ENCODE measurements around the gene RBM47. TPM values are rescaled to one million over a fixed set of nuclear protein-coding genes. Genes with fewer than 3 reads are reported as not detected.

RBM47 gene
- total and polyA plus RNA-seq, 9 of the 15 experiments (the other 6 are each of a cell fraction or from before 2014, with no cell fraction given) = 1.4 to 6.4 (median 3.3) TPM

DNA sequence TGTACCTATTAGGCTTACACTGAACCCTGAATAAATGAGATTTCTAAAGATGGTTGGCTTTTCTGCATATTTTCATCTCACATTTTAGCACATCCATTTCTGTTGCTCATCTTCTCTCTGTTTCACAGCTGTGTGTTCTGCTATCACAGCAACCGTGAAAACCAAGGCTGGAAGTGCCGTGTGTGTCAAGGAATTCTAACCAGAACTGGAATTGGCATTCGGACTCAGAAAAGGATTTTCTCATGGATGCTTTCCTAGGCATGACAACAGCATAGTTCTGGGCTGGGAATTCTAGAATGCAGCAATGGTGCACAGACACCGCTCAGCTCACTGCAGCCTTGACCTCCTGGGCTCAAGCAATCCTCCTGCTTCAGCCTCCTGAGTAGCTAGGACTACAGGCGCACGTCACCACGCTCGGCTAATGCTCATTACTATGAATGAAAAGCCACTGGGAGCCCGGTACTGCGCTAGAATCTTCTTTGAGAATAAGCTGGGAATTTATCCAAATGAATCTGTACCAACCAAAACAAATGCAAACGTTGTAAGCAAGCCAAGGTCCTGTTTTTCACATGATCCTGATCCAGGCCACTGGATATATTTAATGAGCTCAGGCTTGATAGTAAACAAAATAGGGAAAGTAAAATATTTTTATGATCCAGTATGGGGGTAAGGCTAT, 105.2 kb downstream of the RBM47 start:
- H3K79me2 ChIP-seq (ENCODE audit: control insufficient read depth, insufficient read depth, low read length) = no peaks in the 10 kb centered on the region
- H3K4me2 ChIP-seq (ENCODE audit: insufficient read depth, low read length) = no peak overlapping the region
- ChIA-PET CTCF (ENCODE audit: low intra/inter-chr PET ratio) (interaction anchor here (0.7 kb wide), 1 partner anchor 541 kb away, joined by 6 read pairs; no protein-coding TSS in a partner anchor), POLR2A (interaction anchor here (3.9 kb wide), 1 partner anchor 9 kb away, joined by 25 read pairs; no protein-coding TSS in a partner anchor)
- H3K9me3 ChIP-seq (replicated peaks; ENCODE audit: control insufficient read depth, insufficient read depth, low read depth, low read length) = no peaks in the 10 kb centered on the region
- peak overlapping the region in 1 of 2 experiments; percentile 65; a peak in 1 of 4 replicates for H3K9ac ChIP-seq (ENCODE audit: insufficient read depth in 1 of 2, low read depth in 2 of 2, low read length in 2 of 2)
- intact Hi-C loops (cut with micrococcal nuclease) = no loop called here
- in situ Hi-C loops (cut with MboI) = no loop called here
- H3K4me3 ChIP-seq = no peak overlapping the region
- no peaks in the 10 kb centered on the region for H4K20me1 ChIP-seq (replicated peaks; ENCODE audit: control insufficient read depth, insufficient read depth, low read length)
- no peak for DNase-seq (ENCODE audit: extremely low read depth in 1 of 4, low spot score in 3 of 4)
- H2AFZ ChIP-seq (ENCODE audit: low read depth, low read length) = peak overlapping the region; percentile 97
- no peaks in the 10 kb centered on the region for H3K27me3 ChIP-seq (ENCODE audit: control insufficient read depth in 2 of 2, insufficient read depth in 2 of 2, low read length in 2 of 2)
- no peaks in the 10 kb centered on the region for H3K36me3 ChIP-seq (ENCODE audit: control insufficient read depth, insufficient read depth, low read length)
- FAIRE-seq = no peak
- H3K9me1 ChIP-seq (ENCODE audit: control insufficient read depth, insufficient read depth, low read length) = no peaks in the 10 kb centered on the region
- TF ChIP-seq ZNF175 (CRISPR knock-in tag; IDR thresholded peaks at IDR 0.05; ENCODE audit: low read depth) (no peak), XRCC4 (IDR thresholded peaks at IDR 0.05; ENCODE audit: extremely low read depth, insufficient read depth, insufficient read length) (no peak), ZKSCAN8 (CRISPR knock-in tag; IDR thresholded peaks at IDR 0.05) (0 out of 2 replicates have a peak, but pooled peaks have one; percentile 10)
- H3K27ac ChIP-seq (ENCODE audit: extremely low read depth, low read depth, low read length) = no peak overlapping the region
- ATAC-seq = no peak
- BruUV-seq (replicated peaks) = no TSS peak
- 88% methylated on average over 11 of the region's 11 CpGs for WGBS (ENCODE audit: insufficient coverage, low coverage, missing lambda C conversion rate)
- peaks cover 3 to 17% of the 10 kb centered on the region in 2 experiments; a peak in 4 of 5 replicates for H3K4me1 ChIP-seq (replicated peaks in 1 of 2; ENCODE audit: control insufficient read depth in 2 of 2, insufficient read depth in 2 of 2, low read length in 2 of 2)

DNA sequence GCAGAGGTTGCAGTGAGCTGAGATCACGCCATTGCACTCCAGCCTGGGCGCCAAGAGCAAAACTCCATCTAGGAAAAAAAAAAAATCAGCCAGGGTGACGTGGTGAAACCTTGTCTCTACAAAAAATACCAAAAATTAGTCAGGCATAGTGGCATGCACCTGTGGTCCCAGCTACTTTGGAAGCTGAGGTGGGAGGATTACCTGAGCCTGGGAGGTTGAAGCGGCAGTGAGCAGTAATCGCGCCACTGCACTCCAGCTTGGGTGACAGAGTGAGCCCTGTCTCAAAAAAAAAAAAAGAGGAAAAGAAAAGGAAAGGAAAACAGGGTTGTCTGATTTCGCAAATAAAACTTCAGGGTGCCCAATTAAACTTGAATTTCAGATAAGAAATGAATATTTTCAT, 106.1 kb downstream of the RBM47 start:
- 88% methylated on average over 4 of the region's 7 CpGs for WGBS (ENCODE audit: insufficient coverage, low coverage, missing lambda C conversion rate)
- no TSS peak for BruUV-seq (replicated peaks)

More for the DNA sequence above, 106.1 kb downstream of the RBM47 start:
- no peaks in the 10 kb centered on the region for H3K9me3 ChIP-seq (replicated peaks; ENCODE audit: control insufficient read depth, insufficient read depth, low read depth, low read length)
- H3K4me1 ChIP-seq (replicated peaks in 1 of 2; ENCODE audit: control insufficient read depth in 2 of 2, insufficient read depth in 2 of 2, low read length in 2 of 2) = peaks cover 3 to 17% of the 10 kb centered on the region in 2 experiments; a peak in 4 of 5 replicates
- in situ Hi-C loops (cut with MboI) (no loop called here), intact Hi-C loops (cut with micrococcal nuclease) (no loop called here)
- no peaks in the 10 kb centered on the region for H3K79me2 ChIP-seq (ENCODE audit: control insufficient read depth, insufficient read depth, low read length)
- no peaks in the 10 kb centered on the region for H4K20me1 ChIP-seq (replicated peaks; ENCODE audit: control insufficient read depth, insufficient read depth, low read length)
- H3K27ac ChIP-seq (ENCODE audit: extremely low read depth, low read depth, low read length) = no peak overlapping the region
- DNase-seq (ENCODE audit: extremely low read depth in 1 of 4, low spot score in 3 of 4) (no peak), ATAC-seq (no peak), FAIRE-seq (no peak)
- POLR2A ChIA-PET = interaction anchor here (0.6 to 3.9 kb wide), 3 partner anchors 9 to 1181 kb away, joined by 3 to 25 read pairs (median 3); no protein-coding TSS in a partner anchor
- no peaks in the 10 kb centered on the region for H3K27me3 ChIP-seq (ENCODE audit: control insufficient read depth in 2 of 2, insufficient read depth in 2 of 2, low read length in 2 of 2)
- CTCF ChIA-PET (ENCODE audit: low intra/inter-chr PET ratio) = interaction anchor here (0.7 kb wide), 1 partner anchor 540 kb away, joined by 6 read pairs; no protein-coding TSS in a partner anchor
- TF ChIP-seq ZNF134 (CRISPR knock-in tag; conservative IDR thresholded peaks at IDR 0.05) (no peak), JUND (IDR thresholded peaks at IDR 0.05; ENCODE audit: borderline replicate concordance, low read depth, low read length) (no peak), JUND (tag; IDR thresholded peaks at IDR 0.05; ENCODE audit: borderline replicate concordance, low read depth, low read length) (no peak), CREB1 (IDR thresholded peaks at IDR 0.05) (no peak), CREB1 (CRISPR knock-in tag; IDR thresholded peaks at IDR 0.05) (no peak), NCOA1 (IDR thresholded peaks at IDR 0.05; ENCODE audit: low read depth) (no peak)
- H3K36me3 ChIP-seq (ENCODE audit: control insufficient read depth, insufficient read depth, low read length) = no peaks in the 10 kb centered on the region
- no peak overlapping the region for H2AFZ ChIP-seq (ENCODE audit: low read depth, low read length)
- H3K9ac ChIP-seq (ENCODE audit: insufficient read depth in 1 of 2, low read depth in 2 of 2, low read length in 2 of 2) = no peak overlapping the region
- no peaks in the 10 kb centered on the region for H3K9me1 ChIP-seq (ENCODE audit: control insufficient read depth, insufficient read depth, low read length)
- no peak overlapping the region for H3K4me2 ChIP-seq (ENCODE audit: insufficient read depth, low read length)
- H3K4me3 ChIP-seq = no peak overlapping the region
